ENCODE data around the gene UXS1.
A peak's percentile ranks its signal among the peaks of the same experiment; 100 is the strongest.

The UXS1 gene

GRCh38 chr2:106187273-106187891 is 6.7 kb downstream of the UXS1 start:
- no peak for DNase-seq

- DNase-seq = no peak
Measured at GRCh38 chr2:106185475-106186184, 8.5 kb downstream of the UXS1 start.

- DNase-seq = no peak
Measured at GRCh38 chr2:106184857-106185256, 9.2 kb downstream of the UXS1 start.

GRCh38 chr2:106184394-106184793 is 9.7 kb downstream of the UXS1 start:
- no peak for DNase-seq

GRCh38 chr2:106183101-106183696 is 10.9 kb downstream of the UXS1 start:
- DNase-seq = no peak

- no peak for DNase-seq
Measured at GRCh38 chr2:106181064-106181463, 13.0 kb downstream of the UXS1 start.

- DNase-seq = no peak
Measured at GRCh38 chr2:106180602-106181001, 13.5 kb downstream of the UXS1 start.

GRCh38 chr2:106178716-106179115 is 15.4 kb downstream of the UXS1 start:
- no peak for DNase-seq

- DNase-seq = no peak
Measured at GRCh38 chr2:106177581-106177980, 16.5 kb downstream of the UXS1 start.

GRCh38 chr2:106176446-106177099 is 17.5 kb downstream of the UXS1 start:
- no peak for DNase-seq

GRCh38 chr2:106175086-106175850 is 18.8 kb downstream of the UXS1 start:
- no peak for DNase-seq

- no peak for DNase-seq
Measured at GRCh38 chr2:106174056-106174455, 20.0 kb downstream of the UXS1 start.

- no peak for DNase-seq
Measured at GRCh38 chr2:106172649-106173048, 21.5 kb downstream of the UXS1 start.

GRCh38 chr2:106168657-106169056 is 25.4 kb downstream of the UXS1 start:
- DNase-seq = no peak

GRCh38 chr2:106167067-106167466 is 27.0 kb downstream of the UXS1 start:
- peak; percentile 36 for DNase-seq

GRCh38 chr2:106165561-106165960 is 28.5 kb downstream of the UXS1 start:
- no peak for DNase-seq

- DNase-seq = no peak
Measured at GRCh38 chr2:106165029-106165428, 29.1 kb downstream of the UXS1 start.

GRCh38 chr2:106163948-106164545 is 30.1 kb downstream of the UXS1 start:
- no peak for DNase-seq

- no peak for DNase-seq
Measured at GRCh38 chr2:106161938-106162820, 31.9 kb downstream of the UXS1 start.

GRCh38 chr2:106161341-106161740 is 32.8 kb downstream of the UXS1 start:
- no peak for DNase-seq

GRCh38 chr2:106160786-106161261 is 33.3 kb downstream of the UXS1 start:
- DNase-seq = no peak
